Body of pancreas (tissue), 4 donors: ENCODE measurements around the gene AP1G1. TPM values are rescaled to one million over a fixed set of nuclear protein-coding genes. Genes with fewer than 3 reads are reported as not detected.

Source experiments
- ATAC-seq: fragments of 150-250 bp; one replicate; pipeline ENCODE4 v1.9.1; 2016
- DNase-seq, 4 donors: peaks; one replicate each; pipeline ENCODE4 v3.0.0-alpha.2; 2019
- H3K27ac ChIP-seq, 4 donors: fragments of 200-600 bp; sonication (generic); 1 replicate in 3 of 4; 2 replicates in 1 of 4; pipeline versions ENCODE4 v1.5.1 to v1.6.1; 2016 to 2019; ENCODE audit warnings: mild to moderate bottlenecking in 1 of 4, mixed read lengths in 1 of 4, moderate library complexity in 1 of 4
- H3K27me3 ChIP-seq, 2 donors: fragments of 200-600 bp; sonication (generic); one replicate each; pipeline ENCODE4 v1.6.0; 2016; ENCODE audit warnings: mild to moderate bottlenecking in 1 of 2
- H3K36me3 ChIP-seq, 2 donors: fragments of 200-600 bp; sonication (generic); replicated peaks in 1 of 2; 2 replicates each; pipeline ENCODE4 v1.5.1; 2016; ENCODE audit warnings: low read depth in 2 of 2; ENCODE audit not compliant: insufficient read depth in 1 of 2
- H3K4me1 ChIP-seq: fragments of 200-600 bp; sonication (generic); one replicate; pipeline ENCODE4 v1.6.0; 2016
- H3K4me3 ChIP-seq, 2 donors: fragments of 200-600 bp; sonication (generic); 1 replicate in 1 of 2; 2 replicates in 1 of 2; pipeline ENCODE4 v1.5.1; 2016 to 2019
- H3K9me3 ChIP-seq, 3 donors: fragments of 200-600 bp; sonication (generic); 1 replicate in 2 of 3; 2 replicates in 1 of 3; pipeline ENCODE4 v1.5.1; 2016
- POLR2A ChIP-seq, 3 donors: fragments of 450-650 bp; IDR thresholded peaks; one replicate each; pipeline ENCODE4 v1.6.1; 2016; ENCODE audit warnings: antibody characterized with exemption in 3 of 3, mild to moderate bottlenecking in 2 of 3
- WGBS, 2 donors: methylation state at CpG; one replicate each; pipeline ENCODE4 v1.1.5; 2017; 5-methylcytosine and 5-hydroxymethylcytosine counted together
- intact Hi-C: fragments of 100-400 bp; cut with DNase I; formaldehyde crosslinking; loops from one replicate; pipeline ENCODE4 v1.15.1; 2023
- total RNA-seq, 2 donors: library from RNA; depleted of rRNA; stranded (reverse); fragments of >200 nt; gene quantifications; one replicate each; pipeline ENCODE4 v1.1.0, GENCODE V29; 2016
- TF ChIP-seq, protein P1 (sequence below), 7 experiments: fragments of 450-650 bp in 4 of 7; fragments of 200-600 bp in 3 of 7; sonication (generic) in 3 of 7; IDR thresholded peaks; one replicate each; pipeline ENCODE4 v1.5.1; 2016 to 2019; ENCODE audit warnings: antibody characterized with exemption in 7 of 7

The AP1G1 gene
- total RNA-seq, 2 donors from 2014 or later: 58.1 to 84.7 TPM

- Histone ChIP-seq H3K27me3 (no peaks in the 10 kb centered on the region), H3K4me1 (peaks cover 6% of the 10 kb centered on the region), H3K27ac (no peak overlapping the region), H3K36me3 (peaks cover 0 to 2% of the 10 kb centered on the region in 2 donors), H3K4me3 (no peak overlapping the region), H3K9me3 (no peaks in the 10 kb centered on the region)
- intact Hi-C loops: no loop called here
- no peak for ATAC-seq
- 64 to 75% methylated on average over 4 of the region's 4 CpGs for WGBS, 2 donors
- no peak for TF ChIP-seq POLR2A (IDR thresholded peaks at IDR 0.05)
- TF ChIP-seq, protein P1, sequence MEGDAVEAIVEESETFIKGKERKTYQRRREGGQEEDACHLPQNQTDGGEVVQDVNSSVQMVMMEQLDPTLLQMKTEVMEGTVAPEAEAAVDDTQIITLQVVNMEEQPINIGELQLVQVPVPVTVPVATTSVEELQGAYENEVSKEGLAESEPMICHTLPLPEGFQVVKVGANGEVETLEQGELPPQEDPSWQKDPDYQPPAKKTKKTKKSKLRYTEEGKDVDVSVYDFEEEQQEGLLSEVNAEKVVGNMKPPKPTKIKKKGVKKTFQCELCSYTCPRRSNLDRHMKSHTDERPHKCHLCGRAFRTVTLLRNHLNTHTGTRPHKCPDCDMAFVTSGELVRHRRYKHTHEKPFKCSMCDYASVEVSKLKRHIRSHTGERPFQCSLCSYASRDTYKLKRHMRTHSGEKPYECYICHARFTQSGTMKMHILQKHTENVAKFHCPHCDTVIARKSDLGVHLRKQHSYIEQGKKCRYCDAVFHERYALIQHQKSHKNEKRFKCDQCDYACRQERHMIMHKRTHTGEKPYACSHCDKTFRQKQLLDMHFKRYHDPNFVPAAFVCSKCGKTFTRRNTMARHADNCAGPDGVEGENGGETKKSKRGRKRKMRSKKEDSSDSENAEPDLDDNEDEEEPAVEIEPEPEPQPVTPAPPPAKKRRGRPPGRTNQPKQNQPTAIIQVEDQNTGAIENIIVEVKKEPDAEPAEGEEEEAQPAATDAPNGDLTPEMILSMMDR (IDR thresholded peaks at IDR 0.05): no peak
- DNase-seq: no peak
Measured at GRCh38 chr16:71726476-71727315, 81.9 kb downstream of the AP1G1 start.

GRCh38 chr16:71724320-71724751 lies 84.3 kb downstream of the AP1G1 start, which contains the start of gene PHLPP2:
Gene PHLPP2, minus strand, starts transcription at chr16:71724701. Its CDS starts 9,906 bp downstream, at chr16:71714795.
- peak within 1 kb of the TSS in 1 of 2 donors; percentile 67 for H3K4me3 ChIP-seq
- 9 to 10% methylated on average over 10 of the region's 10 CpGs for WGBS, 2 donors
- intact Hi-C loops: no loop called here
- DNase-seq (no peak), ATAC-seq (no peak)
- H3K9me3 ChIP-seq: no peaks in the 10 kb centered on the region
- no peaks in the 10 kb centered on the region for H3K27me3 ChIP-seq
- no peaks in the 10 kb centered on the region for H3K36me3 ChIP-seq
- peak within 1 kb of the TSS; percentile 75 to 86 (median 80) for H3K27ac ChIP-seq
- peaks cover 6% of the 10 kb centered on the region for H3K4me1 ChIP-seq
- TF ChIP-seq, protein P1 (IDR thresholded peaks at IDR 0.05): peak in 1 of 7 experiments; percentile 2
- no peak for TF ChIP-seq POLR2A (IDR thresholded peaks at IDR 0.05)

DNA sequence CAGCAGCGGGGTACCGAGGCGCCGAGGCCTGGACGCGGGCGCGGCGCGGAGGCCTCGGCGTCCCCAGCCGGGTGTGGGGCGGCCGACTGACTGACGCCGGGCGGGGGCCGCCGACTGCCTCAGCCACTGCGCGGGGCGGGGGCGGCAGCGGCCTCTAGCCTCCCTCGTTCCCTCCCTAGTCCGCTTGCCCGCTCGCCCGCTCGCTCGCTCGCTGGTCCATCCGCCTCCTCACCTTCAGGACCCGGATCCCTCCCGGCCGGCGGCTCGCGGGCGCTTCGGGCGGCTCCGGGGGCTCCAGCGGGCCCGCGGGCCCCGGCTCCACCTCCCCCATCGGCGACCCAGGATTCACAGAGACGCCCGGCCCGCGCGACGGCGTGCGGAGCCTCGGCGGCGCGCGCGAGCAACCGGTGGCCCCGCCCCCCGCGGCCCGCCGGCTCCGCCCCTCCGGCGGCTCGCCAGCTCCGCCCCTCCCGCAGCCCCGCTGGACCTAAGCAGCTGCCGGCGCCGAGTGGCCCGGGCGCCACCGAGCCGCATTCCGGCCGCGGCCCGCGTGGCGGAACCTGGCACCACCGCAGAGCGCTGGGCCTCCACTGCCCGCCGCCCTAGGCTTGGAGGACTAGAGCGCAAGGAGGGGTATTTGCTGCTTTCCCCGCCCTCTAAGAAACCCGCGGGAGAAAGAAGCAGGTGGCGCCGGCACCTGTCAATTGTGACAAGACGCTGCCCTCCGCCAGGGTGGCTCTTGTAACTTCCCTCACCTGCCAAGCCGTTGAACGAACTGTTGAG lies 84.9 kb downstream of the AP1G1 start:
- Histone ChIP-seq H3K4me1 (peaks cover 6% of the 10 kb centered on the region), H3K27ac (peak overlapping the region; percentile 75 to 86 (median 80)), H3K9me3 (no peaks in the 10 kb centered on the region), H3K27me3 (no peaks in the 10 kb centered on the region), H3K36me3 (no peaks in the 10 kb centered on the region), H3K4me3 (peak overlapping the region in 1 of 2 donors; percentile 67)
- TF ChIP-seq, protein P1 (IDR thresholded peaks at IDR 0.05): peak in 4 of 7 experiments; percentile 19 to 36 (median 26)
- peak; percentile 5 to 54 (median 32) for TF ChIP-seq POLR2A (IDR thresholded peaks at IDR 0.05)
- DNase-seq (peak; percentile 79 to 86 (median 82)), ATAC-seq (peak; percentile 93)
- intact Hi-C loops: no loop called here
- 0 to 8% methylated on average over 2 to 101 of the region's 104 CpGs for WGBS, 2 donors

- TF ChIP-seq POLR2A (IDR thresholded peaks at IDR 0.05): peak in 2 of 3 donors; percentile 46 to 52
- TF ChIP-seq, protein P1 (IDR thresholded peaks at IDR 0.05): no peak
- peak; percentile 38 for ATAC-seq
- peak overlapping the region; percentile 67 to 80 for H3K4me3 ChIP-seq
- H3K27me3 ChIP-seq: no peaks in the 10 kb centered on the region
- peak; percentile 55 to 69 (median 68) for DNase-seq
- peak overlapping the region; percentile 75 to 86 (median 80) for H3K27ac ChIP-seq
- H3K4me1 ChIP-seq: peaks cover 6% of the 10 kb centered on the region
- no peaks in the 10 kb centered on the region for H3K9me3 ChIP-seq
- 0% methylated on average over 16 to 45 of the region's 59 CpGs for WGBS, 2 donors
- intact Hi-C loops: no loop called here
- H3K36me3 ChIP-seq: no peaks in the 10 kb centered on the region
Measured at GRCh38 chr16:71722801-71723536, 85.7 kb downstream of the AP1G1 start.
